GM12873 (cell line): Measurements from ENCODE around the gene HSPB2.

Experiments
- CTCF ChIP-seq: IDR thresholded peaks from 2 replicates; pipeline ENCODE4 v1.5.1; 2012; ENCODE audit warnings: low read depth, mild to moderate bottlenecking, moderate library complexity, low read length, control low read depth; ENCODE audit not compliant: insufficient read depth; ENCODE audit errors: missing control alignments

HSPB2 gene

GRCh38 chr11:111910676-111911562 lies 1.6 kb upstream of the HSPB2 start:
- no peak for TF ChIP-seq CTCF

GRCh38 chr11:111911563-111912401 lies 752 bp upstream of the HSPB2 start, which contains the start of gene CRYAB:
Gene CRYAB, minus strand, starts transcription at chr11:111911770. Its CDS starts 46 bp downstream, at chr11:111911724.
- no peak for TF ChIP-seq CTCF

GRCh38 chr11:111913031-111913861 lies 712 bp downstream of the HSPB2 start:
- no peak for TF ChIP-seq CTCF

- no peak for TF ChIP-seq CTCF
These were observed 1.5 kb downstream of the HSPB2 start for GRCh38 chr11:111913997-111914396.

GRCh38 chr11:111916768-111917167 lies 4.2 kb downstream of the HSPB2 start:
- TF ChIP-seq CTCF = no peak

- no peak for TF ChIP-seq CTCF
These were observed 4.8 kb downstream of the HSPB2 start for GRCh38 chr11:111917312-111917711.
